Measurements from ENCODE around the gene RBM47. TPM values are rescaled to one million over a fixed set of nuclear protein-coding genes. Genes with fewer than 3 reads are reported as not detected.

Gene RBM47
- total RNA-seq, 1 experiment from 2014 or later = 78.0 TPM

- no peaks in the 10 kb centered on the region for H3K27me3 ChIP-seq (ENCODE audit: insufficient read depth, low read depth)
- H3K9me2 ChIP-seq (ENCODE audit: insufficient read depth) = no peaks in the 10 kb centered on the region
- no peaks in the 10 kb centered on the region for H3K79me2 ChIP-seq (ENCODE audit: low read depth)
- H3K9me3 ChIP-seq (ENCODE audit: insufficient read depth, low read depth) = no peaks in the 10 kb centered on the region
- peaks cover 17% of the 10 kb centered on the region for H3K4me1 ChIP-seq (replicated peaks; ENCODE audit: insufficient read depth)
- no peak for TF ChIP-seq CTCF (conservative IDR thresholded peaks at IDR 0.05)
- TF ChIP-seq EZH2 (IDR thresholded peaks at IDR 0.05; ENCODE audit: low read depth) = no peak
- no peak overlapping the region for H2AFZ ChIP-seq
- no TSS peak for BruUV-seq (replicated peaks)
- no peak overlapping the region for H3K27ac ChIP-seq
- no peak overlapping the region for H3K4me2 ChIP-seq
- CTCF ChIA-PET = no interaction called here
- no peak overlapping the region for H3K4me3 ChIP-seq
- H3F3A ChIP-seq (ENCODE audit: insufficient read depth, low read depth) = peaks cover 16% of the 10 kb centered on the region
- DNase-seq = no peak
- POLR2A ChIA-PET (ENCODE audit: unreplicated experiment) = no interaction called here
- intact Hi-C loops (cut with micrococcal nuclease; ENCODE audit: unreplicated experiment) = no loop called here
- no peaks in the 10 kb centered on the region for H4K20me1 ChIP-seq (ENCODE audit: insufficient read depth)
- no peaks in the 10 kb centered on the region for H3K36me3 ChIP-seq (ENCODE audit: low read depth)
Observed at GRCh38 chr4:40373636-40374035, 256.0 kb downstream of the RBM47 start.

Small RNA genes lying within 50 kb of the gene (microRNA-seq; reads per million reads assigned to microRNA genes)
- 6.1 reads per million for gene MIR4802 (ENCODE audit: borderline number of aligned reads, borderline replicate concordance)

Other genes starting within 250 kb of the RBM47 start
- 16.8 and 18.5 TPM in 2 replicates for gene NSUN7, start 120.1 kb upstream of the RBM47 start, total RNA-seq (2021)